CD4-positive, alpha-beta T cell treated with Interleukin-2 at 100 ng/mL for 4 hours (primary cell): ENCODE data around the gene ADAMTS1.

Source experiments
- DNase-seq: peaks from one replicate; pipeline ENCODE4 v3.0.0-alpha.2; 2020; ENCODE audit warnings: low spot score

ADAMTS1 gene

DNA sequence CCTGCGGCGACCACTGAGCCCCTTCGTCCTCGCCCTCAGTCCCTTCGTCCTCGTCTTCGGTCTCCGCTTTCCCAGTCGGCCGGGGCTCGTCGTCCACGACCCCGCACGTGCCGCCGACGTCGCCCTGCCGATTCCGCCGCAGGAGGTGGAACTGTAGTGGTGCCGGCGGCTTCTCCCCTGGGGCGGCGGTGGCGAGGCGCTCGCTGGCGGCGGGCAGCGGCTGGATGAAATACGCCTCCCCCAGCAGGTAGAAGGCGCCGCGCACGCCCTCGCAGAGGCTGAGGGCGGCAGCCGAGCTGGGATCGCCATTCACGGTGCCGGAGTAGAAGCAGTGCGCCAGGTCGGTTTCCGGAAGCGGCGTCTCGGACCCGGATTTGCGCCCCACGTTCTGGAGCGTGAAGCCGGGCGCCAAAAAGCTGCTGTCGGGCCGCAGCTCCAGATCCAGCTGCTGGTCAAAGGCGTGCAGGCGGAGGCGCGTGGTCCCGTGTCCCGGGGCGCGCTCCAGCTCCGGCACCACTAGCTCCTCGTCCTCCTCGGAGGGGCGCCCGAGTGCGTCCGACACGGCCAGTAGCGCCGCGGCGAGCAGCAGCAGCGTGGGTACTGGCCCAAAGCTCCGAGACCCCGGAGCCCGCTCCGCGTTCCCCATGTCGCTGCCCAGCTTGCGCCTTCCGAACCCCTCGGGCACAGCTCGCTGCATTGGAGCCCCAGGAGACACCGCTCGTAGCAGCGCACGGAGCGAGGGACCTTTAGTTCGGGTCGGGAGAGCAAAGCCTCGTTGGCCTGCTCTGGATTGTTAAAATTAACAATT lies 747 bp downstream of the ADAMTS1 start:
- no peak for DNase-seq

DNA sequence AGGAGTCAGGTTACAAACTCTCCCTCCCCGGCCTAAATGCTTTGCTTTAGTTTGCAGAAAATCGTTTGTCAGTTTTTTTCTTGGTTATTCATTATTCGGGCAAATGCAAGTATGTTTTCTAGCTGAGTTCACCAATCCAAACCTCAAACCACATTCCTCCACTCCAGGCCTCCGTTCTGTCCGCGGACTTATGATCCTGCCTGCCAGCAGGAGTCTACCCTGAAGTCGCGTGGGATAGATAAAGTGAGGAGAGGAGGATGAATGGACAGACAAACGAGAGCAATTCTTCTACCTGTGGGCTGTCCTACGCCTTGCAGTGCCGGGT lies 1.3 kb downstream of the ADAMTS1 start:
- no peak for DNase-seq

DNA sequence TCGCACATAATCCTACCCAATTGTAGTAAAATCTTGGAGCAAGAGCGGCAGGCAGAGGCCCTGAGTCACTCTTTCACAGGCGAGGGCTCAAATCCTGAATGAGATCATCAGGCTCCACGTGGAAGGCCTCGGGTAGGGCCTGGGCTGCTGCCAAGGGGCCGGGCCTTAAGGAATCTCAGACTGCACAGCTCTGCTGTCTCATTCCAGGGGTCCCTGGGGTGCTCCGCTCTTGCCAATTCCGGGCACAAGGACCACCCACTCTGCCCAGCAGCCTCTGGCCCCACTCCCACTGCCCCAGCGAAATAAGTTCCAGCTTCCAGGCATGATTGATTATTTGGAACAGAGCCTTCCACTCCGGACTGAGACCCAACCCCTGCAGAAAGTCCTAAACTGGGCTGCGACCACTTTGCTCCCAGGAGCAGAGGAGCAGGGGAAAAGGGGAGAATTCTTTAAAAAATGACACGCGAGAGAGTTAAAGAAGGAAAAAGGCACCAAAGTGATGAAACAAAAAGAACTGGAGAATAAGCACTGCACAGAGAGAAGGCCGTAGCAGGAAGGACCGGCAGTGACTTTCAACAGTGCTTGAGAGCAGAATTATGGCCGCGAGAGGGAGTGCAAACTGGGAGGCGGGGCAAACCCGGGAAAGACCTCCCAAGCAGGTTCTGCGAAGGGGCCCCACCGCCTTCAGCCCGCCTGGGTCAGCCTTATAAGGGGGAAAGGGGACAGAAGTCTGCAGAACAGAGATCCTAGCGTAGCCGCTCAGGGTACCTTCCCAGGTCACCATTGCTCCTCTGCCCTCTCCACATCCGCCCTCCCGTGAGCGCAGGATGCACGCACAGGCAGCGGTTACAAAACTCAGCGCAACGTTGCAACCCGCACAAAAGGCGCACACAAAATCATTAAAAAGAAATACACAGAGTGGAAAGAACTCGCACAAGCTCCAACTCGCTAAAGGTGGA lies 2.0 kb downstream of the ADAMTS1 start:
- peak; percentile 12 for DNase-seq

DNA sequence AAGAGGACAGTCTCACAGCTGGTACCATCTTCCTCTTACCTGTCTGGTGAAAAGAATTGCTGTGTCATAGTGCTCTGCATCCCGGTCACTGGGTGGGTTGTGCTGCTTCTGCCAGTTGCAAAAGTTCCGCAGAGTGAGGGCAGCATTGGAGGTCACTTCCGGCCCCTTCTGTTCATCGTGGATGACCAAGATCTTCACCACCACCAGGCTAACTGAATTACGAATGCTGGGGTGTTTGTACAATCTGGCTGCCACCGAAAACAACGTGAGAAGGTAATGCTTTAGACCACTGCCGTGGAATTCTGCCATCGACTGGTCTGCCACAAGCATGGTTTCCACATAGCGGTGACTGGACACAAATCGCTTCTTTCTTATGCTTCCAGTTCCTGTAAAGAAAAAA lies 2.9 kb downstream of the ADAMTS1 start:
- DNase-seq: no peak

DNA sequence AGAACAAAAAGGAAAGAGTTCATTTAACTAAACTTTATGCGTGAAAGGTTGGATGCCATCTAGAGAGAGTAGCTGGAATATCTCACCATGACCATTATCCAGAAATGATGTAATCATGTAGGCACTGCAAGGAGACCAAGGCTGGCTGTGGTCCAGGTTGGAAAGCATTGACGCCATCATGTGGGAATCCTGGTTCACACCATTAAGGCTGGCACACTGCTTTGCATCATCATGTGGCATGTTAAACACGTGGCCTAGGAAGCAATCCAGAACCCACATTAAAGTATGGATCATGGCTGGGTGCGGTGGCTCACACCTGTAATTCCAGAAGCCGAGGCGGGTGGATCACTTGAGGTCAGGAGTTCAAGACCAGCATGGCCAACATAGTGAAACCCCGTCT lies 4.3 kb downstream of the ADAMTS1 start:
- DNase-seq: no peak

DNA sequence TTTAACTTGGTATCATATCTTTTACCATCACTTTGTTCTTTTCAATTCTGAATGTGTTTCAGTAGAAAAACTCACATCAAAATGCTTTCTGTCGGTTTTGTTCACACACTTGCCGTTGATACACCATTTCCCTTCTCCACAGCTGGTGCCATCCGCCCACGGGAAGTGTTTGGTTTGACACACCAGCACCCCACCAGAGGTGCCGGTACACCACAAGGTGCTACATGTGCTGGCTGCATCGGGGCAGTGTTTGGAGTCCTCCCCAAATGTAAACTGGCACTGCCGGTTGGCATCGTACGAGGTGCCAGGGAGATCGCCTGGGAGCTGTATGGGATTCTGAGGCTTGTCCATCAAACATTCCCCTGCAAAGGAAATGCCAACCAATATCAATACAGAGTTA lies 5.0 kb downstream of the ADAMTS1 start:
- no peak for DNase-seq

DNA sequence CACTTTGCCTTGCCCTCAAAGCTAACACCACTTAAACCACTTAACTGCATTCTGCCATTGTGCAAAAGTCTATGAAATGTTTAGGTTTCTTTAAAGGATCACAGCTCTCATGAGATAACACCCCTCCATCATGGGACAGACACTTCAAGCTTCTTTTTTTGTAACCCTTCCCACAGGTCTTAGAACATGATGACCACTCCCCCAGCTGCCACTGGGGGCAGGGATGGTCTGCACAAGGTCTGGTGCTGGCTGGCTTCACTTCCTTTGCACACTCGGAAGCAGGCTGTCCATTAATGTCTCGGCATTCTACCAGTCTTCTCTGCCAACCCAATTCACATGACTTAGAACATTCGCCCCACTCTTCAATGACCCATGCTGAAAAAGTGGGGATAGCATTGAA lies 7.7 kb downstream of the ADAMTS1 start:
- DNase-seq: no peak

DNA sequence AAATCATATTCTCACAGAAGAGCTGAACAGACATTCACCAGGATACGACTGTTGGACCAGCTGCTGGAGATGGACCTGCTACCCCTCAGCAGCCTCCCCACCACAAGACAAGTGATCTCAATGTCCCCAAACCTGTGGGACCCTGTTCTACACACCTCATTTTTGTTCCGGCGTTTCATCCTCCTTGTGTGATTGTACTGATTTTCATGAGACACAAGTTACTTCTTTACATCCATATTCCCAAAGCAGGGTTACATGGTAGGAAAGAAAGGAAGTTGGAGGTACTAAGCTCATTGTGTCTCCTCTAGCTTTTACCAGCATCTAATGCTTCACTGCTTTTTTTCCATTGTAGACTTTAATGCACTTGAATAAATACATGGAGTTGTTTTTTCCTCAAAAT lies 8.7 kb downstream of the ADAMTS1 start:
- no peak for DNase-seq

DNA sequence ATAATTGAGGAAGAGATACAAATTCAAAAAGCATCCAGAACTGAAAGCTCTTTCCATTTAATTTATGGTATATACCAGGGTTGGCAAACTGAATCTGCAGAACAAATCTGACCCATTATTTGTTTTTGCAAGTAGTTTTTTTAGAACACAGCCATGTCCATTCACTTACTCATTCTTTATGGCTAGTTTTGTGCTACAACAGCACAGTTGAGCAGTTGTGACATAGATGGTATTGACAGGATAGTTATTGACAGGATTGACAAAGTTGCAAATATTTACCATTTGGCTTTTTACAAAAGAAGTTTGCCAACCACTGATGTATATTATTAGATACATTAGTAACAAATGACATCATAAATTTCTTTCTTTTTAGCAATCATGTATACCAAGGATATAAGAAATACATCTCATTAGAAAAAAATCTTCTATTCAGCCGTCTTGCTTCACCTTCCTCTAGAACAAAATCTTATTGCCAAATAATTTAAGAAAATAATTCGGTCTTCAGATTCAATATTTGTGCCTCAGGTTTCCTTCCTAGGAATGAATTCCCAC lies 9.4 kb downstream of the ADAMTS1 start:
- DNase-seq: no peak

DNA sequence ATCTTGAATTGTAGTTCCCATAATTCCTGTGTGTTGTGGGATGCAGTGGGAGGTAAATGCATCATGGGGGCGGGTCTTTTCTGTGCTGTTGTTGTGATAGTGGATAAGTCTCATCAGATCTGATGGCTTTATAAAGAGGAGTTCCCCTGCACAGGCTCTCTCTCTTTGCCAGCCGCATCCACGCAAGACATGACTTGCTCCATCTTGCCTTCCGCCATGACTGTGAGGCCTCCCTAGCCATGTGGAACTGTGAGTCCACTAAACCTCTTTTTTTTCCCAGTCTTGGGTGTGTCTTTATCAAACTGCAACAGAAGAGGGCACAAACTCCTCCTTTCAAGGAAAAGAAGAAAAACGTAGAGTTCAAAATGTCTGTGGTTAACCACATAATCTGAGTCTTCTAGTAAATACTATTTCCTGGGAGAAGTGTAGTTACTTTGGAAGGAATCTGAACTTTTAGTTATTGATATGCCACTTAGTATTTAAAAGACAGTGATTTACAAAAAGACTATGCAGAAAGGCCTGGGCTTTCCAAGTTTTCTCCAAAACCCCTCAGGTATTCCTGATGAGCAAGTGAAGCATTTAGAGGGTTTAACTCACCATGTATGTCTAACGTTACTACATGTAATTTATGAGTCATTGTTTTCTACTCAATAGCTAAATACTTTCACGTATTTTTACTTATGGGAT lies 10.0 kb downstream of the ADAMTS1 start:
- DNase-seq: no peak

DNA sequence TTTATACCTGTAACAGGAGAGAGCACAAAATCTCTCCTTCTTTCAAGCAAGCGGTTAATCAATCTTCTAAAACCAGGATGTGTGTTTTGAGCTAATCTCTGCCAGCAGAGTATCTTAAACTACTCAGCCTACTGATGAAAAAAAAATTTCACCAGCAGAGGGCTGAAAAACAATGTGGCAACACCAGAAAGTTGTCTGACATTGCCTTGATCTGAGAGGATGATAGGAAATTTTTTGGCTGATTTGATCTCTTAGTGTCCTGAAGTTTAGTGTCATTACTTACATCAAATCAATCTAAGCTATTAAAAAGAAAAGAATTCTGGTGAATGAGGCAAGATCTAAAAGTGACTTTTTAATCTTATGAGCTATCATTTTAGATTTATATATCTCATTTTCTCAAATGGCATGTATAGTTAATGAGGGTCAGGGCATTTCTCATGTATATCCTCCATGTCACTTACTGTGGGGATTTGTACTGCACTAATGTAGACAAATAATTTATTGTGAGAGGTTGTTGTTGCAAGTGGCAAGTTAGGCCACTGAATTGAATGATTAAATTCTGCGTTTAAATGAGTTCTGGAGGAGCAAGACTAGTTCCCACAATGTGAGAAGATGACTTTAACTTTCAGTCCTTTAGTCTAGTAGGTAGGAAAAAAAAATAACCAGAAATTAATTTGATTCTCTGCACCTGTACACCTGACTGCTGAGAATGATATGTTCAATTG lies 10.9 kb downstream of the ADAMTS1 start:
- DNase-seq: no peak

DNA sequence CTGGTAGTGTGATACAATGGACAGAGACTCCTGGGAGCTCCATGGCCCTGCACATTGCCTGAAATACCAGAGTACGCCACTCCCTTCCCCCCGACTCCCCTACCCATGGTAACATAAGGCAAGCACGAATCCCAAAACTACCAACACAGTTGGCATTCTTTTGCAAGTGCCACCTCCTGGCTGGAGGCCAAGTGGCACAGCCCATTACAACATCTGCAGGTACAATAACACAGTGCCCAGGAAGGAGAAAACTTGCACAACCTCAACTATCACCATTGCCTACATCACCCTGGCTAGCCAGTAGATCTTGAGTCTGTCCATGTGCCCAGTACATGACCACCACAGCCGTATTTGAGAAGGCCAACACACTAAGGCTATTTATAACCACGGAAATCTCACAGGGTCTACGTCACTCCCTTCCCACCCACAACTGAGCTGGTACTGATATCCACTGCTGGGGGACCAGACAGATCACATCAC lies 11.7 kb downstream of the ADAMTS1 start:
- DNase-seq: no peak

DNA sequence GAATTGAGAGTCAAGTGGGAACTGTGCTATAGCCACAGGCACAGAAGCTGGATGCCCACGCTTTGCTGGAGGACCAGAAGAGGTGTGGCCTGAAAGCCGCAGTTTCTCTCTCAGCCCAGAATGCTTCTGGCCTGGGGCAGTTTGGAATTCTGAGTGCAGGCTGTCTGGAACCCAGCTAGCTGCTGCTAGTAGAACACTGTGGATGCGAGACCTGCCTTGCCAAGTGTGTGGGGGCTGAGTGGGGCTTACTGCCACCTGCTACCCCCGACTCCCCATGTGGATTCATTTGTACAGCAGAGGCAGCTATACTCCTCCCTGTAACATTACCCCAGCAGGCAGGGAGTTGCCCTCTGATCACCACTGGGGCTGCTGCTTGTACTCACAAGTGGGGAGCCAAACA lies 12.2 kb downstream of the ADAMTS1 start:
- DNase-seq: no peak

DNA sequence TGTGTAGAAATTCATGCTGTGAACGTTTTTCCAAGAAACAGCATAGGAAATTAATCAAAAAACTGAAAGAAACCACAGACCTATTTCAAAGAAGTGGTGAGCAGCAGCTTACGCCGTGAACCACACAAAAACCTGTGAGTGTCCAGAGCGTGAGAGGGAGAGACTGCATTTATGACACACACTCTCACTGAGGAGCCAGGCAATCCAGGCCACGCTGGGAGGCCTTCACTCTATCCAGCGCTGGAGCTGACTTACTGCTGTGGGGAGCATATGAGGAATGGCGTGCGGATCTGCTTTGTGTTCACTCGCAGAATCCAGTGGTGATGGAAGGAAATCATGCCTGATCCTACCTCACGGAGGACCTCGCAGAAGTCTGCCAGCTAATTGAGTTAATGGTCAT lies 12.7 kb downstream of the ADAMTS1 start:
- DNase-seq: no peak

DNA sequence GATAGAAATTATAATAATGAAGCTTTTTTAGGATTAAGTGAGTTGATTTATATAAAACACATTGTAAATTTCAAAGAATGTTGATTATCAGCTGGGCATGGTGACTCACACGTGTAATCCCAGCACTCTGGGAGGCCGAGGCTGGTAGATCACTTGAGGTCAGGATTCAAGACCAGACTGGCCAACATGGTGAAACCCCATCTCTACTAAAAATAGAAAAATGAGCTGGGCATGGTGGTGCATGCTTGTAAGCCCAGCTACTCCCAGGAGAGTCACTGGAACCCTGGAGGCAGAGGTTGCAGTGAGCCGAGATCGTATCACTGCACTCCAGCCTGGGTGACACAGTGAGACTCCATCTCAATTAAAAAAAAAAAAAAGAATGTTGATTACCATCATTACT lies 18.4 kb downstream of the ADAMTS1 start:
- no peak for DNase-seq

DNA sequence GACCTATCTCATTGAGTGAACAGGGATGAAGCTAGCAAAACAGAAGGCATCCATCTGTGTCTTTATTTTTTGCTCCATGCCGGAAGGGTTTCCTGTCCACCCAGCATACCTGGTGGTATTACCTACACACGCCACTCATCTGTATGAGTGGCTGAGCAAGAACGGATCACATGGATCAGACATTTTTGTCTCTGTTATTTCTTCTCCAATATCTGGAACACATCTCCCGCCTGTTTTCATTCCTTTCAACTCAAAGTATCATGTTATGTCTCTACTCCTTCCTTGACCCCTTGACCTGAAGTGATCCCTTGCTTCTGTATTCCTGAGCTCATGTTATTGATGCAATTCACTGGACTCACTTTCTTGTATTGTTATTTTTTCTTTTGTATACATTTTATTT lies 24.7 kb downstream of the ADAMTS1 start:
- DNase-seq: no peak

DNA sequence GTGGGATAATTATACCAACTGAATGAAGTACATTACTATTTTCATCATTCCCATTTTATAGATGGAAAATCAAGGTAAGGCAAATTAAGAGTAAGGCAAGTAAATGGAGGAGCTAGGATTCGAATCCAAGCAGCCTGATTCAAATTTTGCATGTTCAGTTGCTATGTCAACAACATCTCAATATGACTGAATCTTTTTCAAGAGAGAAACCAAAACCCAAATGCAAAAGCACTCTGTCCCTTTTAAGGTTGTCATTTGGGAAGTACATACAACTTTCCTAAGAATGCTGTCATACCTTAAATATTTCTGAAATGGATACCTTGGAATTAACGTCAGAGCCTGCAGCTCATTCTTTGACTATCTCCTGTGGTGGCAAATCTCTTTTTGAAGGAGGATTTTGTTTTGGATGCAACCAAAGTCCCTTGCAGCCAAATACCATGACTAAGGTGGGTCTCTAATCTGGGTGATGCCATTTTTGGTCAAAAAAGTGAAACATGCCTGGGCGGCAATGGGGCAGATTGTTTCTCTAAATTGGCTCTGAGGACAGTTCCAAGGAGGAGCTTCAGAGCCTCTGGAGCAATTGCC lies 25.4 kb downstream of the ADAMTS1 start:
- no peak for DNase-seq

DNA sequence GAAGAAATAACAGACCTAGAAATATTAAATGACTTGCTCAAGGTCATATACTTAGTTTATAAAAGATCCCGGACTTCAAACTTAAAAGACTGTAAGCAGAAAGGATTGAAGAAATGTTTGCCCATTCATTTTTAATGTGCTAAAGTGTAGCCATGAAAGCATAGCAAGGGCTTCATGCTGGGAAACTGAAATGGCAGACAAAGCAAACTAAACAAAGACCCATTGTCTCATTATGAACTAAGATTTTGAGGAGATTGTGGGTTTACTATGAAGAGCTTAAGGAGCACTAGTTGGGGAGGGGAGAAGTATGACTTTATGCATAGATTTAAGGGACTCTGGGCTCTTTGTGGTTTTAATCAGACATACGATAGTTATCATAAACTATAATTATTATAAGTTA lies 26.3 kb downstream of the ADAMTS1 start:
- no peak for DNase-seq

DNA sequence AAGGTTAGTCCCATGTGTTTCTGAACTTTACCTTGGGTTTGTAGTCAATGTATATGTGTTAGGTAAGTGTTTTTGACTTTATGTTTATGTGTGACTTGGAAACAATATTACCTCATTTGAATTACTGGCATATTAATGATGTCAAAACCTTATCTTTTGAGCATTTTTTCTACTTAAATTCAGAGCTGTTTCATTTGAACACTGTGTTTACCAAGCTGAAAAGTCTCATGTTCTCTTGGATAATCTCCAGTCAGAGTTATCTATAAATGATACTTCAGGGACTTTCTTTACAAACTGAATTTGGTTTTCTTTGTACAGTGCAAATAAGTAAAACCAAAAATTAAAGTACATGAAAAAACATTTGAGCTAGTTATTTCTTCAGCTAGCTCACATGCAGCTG lies 30.0 kb downstream of the ADAMTS1 start:
- no peak for DNase-seq

DNA sequence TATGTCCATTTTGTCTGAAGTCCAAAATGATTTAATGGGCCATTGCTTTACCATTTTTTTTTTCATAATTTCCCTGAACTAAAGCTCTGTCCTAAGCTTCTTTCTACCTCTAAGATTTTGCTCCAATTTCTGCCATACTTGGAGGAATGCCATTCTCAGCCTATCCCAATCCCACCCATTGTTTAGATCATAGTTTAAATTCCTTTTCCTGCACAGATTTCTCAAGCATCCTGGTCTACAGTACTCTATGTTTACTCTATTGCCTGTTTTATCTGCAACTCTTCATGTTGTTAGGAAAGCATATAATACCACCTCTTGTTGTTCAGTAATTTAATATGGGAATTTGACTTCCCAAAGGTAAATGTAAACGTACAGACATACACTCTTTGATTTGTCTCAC lies 30.8 kb downstream of the ADAMTS1 start:
- no peak for DNase-seq

DNA sequence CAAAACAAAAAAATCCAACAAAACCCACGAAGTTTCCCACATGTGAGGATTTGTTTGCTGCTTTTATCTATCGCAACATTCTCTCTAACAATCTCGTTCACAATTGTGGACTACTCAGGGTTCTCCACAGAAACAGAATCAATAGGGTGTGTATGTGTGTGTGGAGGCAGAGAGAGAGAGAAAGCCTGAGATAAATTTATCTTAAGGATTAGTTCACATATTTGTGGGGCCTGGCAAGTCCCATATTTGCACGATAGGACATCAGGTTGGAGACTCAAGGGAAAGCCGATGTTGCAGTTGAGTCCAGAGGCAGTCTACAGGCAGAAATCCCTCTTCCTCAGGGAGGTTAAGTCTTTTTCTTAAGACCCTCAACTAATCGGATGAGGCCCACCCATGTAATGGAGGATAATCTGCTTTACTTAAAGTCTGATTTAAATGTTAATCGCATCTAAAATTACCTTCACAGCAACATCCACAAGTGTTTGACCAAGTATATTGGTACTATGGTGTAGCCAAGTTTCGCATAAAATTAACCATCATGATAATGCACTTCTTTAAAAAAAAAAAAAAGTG lies 31.7 kb downstream of the ADAMTS1 start:
- DNase-seq: no peak
